Panc1 (cell line): ENCODE data around the gene DCTD. TPM values are rescaled to one million over a fixed set of nuclear protein-coding genes. Genes with fewer than 3 reads are reported as not detected.

Experiments used
- ATAC-seq: fragments of 200-7000 bp; cut with Tn5 transposase; 2 replicates; pipeline ENCODE4 v1.9.1; 2020; ENCODE audit warnings: mild to moderate bottlenecking, moderate library complexity
- BruUV-seq: library from RNA; stranded (reverse); fragments of 400-500 nt; replicated peaks from 2 replicates; lab custom pipeline; 2021; lab: Mats Ljungman, UMichigan
- CTCF ChIA-PET: fragments of 300-600 bp; sonication (Branson Sonifier 250); formaldehyde crosslinking; loops from one replicate; lab custom pipeline; 2022; ENCODE audit warnings: antibody characterized with exemption; lab: Charles Lee
- POLR2A ChIA-PET: fragments of 300-600 bp; sonication (Branson Sonifier 250); formaldehyde crosslinking; loops from one replicate; lab custom pipeline; 2022; ENCODE audit warnings: antibody characterized with exemption; lab: Charles Lee
- DNase-seq: peaks from one replicate; pipeline ENCODE4 v3.0.0-alpha.2; 2010; ENCODE audit warnings: low read depth, low spot score
- H3K27ac ChIP-seq: 2 replicates; pipeline ENCODE4 v1.5.1; 2011; ENCODE audit warnings: mild to moderate bottlenecking, low read length, inconsistent platforms
- H3K27me3 ChIP-seq: fragments of 200-500 bp; sonication (Bioruptor generic); 2 replicates; pipeline ENCODE4 v1.6.0; 2014; ENCODE audit warnings: low read length, inconsistent platforms; ENCODE audit not compliant: control insufficient read depth, insufficient read depth
- H3K36me3 ChIP-seq: fragments of 200-500 bp; sonication (Bioruptor generic); 2 replicates; pipeline ENCODE4 v1.5.1; 2014; ENCODE audit warnings: inconsistent platforms, mild to moderate bottlenecking, low read length, moderate library complexity; ENCODE audit not compliant: control insufficient read depth, insufficient read depth
- H3K4me1 ChIP-seq: 2 replicates; pipeline ENCODE4 v1.5.1; 2011; ENCODE audit warnings: inconsistent platforms, mild to moderate bottlenecking, low read length, moderate library complexity; ENCODE audit not compliant: control insufficient read depth, insufficient read depth
- H3K4me3 ChIP-seq, 2 experiments: 2 replicates each; pipeline ENCODE4 v1.5.1; 2011 to 2012; ENCODE audit warnings: low read depth in 2 of 2, low read length in 2 of 2, mild to moderate bottlenecking in 2 of 2, inconsistent platforms in 1 of 2, moderate library complexity in 1 of 2
- H3K9me3 ChIP-seq: fragments of 200-500 bp; sonication (Bioruptor generic); 2 replicates; pipeline ENCODE4 v1.5.1; 2014; ENCODE audit warnings: low read depth, mild to moderate bottlenecking, inconsistent platforms, low read length, moderate library complexity; ENCODE audit not compliant: control insufficient read depth, insufficient read depth
- POLR2AphosphoS5 ChIP-seq: IDR thresholded peaks from 2 replicates; pipeline ENCODE4 v1.6.1; 2012; ENCODE audit warnings: mild to moderate bottlenecking, low read depth, low read length, moderate library complexity
- SIN3A ChIP-seq: IDR thresholded peaks from 2 replicates; pipeline ENCODE4 v1.6.1; 2012; ENCODE audit warnings: low read depth, mild to moderate bottlenecking, low read length, moderate library complexity, borderline replicate concordance; ENCODE audit not compliant: insufficient read depth
- TCF7L2 ChIP-seq: IDR thresholded peaks from 2 replicates; pipeline ENCODE4 v1.6.1; 2011; ENCODE audit warnings: mild to moderate bottlenecking, low read depth, low read length, inconsistent platforms
- in situ Hi-C: cut with HindIII; loops from 2 replicates; pipeline ENCODE4 v1.10.0; 2016; ENCODE audit warnings: low sequenced_read_pairs, low pct_unique_long_range_greater_than_20kb
- intact Hi-C: fragments of 100-400 bp; cut with micrococcal nuclease; formaldehyde crosslinking; loops from one replicate; pipeline ENCODE4 v1.10.0; 2022; ENCODE audit not compliant: unreplicated experiment
- total RNA-seq: library from RNA; stranded (reverse); gene quantifications from one replicate; pipeline ENCODE4 v1.2.1, GENCODE V29; 2021; ENCODE audit not compliant: unreplicated experiment
- TF ChIP-seq, protein P1 (sequence below): fragments of 450-650 bp; IDR thresholded peaks from 2 replicates; pipeline ENCODE4 v1.5.1; 2017; ENCODE audit warnings: mild to moderate bottlenecking
- TF ChIP-seq, protein P2 (sequence below), 2 experiments: IDR thresholded peaks; 2 replicates each; pipeline ENCODE4 v1.6.1; 2011 to 2012; ENCODE audit warnings: low read depth in 2 of 2, control low read depth in 1 of 2, low read length in 1 of 2, mild to moderate bottlenecking in 1 of 2, moderate library complexity in 1 of 2; ENCODE audit not compliant: insufficient read depth in 1 of 2

Gene DCTD
- total RNA-seq, 1 experiment from 2014 or later = 77.0 TPM

DNA sequence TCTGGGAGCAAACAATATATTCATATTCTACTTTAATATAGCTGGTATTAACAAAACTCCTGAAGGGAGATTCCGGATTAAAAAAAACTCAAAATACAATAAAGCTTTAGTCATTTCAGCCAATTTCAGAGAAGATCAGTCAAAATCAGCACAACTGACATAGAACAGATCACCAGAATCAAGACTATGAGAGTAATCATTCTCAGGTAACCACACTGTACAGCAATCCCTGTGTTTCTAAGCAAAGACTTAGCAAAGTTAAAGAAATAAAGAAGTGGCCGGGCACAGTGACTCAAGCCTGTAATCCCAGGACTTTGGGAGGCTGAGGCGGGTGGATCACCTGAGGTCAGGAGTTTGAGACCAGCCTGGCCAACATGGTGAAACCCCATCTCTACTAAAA, 9.1 kb downstream of the DCTD start:
- TF ChIP-seq TCF7L2 = no peak
- Histone ChIP-seq H3K36me3 (peaks cover 3% of the 10 kb centered on the region), H3K4me1 (no peaks in the 10 kb centered on the region), H3K9me3 (no peaks in the 10 kb centered on the region), H3K27me3 (no peaks in the 10 kb centered on the region), H3K27ac (no peak overlapping the region), H3K4me3 (no peak overlapping the region)
- in situ Hi-C loops (no loop called here), intact Hi-C loops (no loop called here)
- POLR2A ChIA-PET = no interaction called here
- no peak for DNase-seq
- BruUV-seq = no TSS peak
- CTCF ChIA-PET = no interaction called here
- no peak for ATAC-seq

DNA sequence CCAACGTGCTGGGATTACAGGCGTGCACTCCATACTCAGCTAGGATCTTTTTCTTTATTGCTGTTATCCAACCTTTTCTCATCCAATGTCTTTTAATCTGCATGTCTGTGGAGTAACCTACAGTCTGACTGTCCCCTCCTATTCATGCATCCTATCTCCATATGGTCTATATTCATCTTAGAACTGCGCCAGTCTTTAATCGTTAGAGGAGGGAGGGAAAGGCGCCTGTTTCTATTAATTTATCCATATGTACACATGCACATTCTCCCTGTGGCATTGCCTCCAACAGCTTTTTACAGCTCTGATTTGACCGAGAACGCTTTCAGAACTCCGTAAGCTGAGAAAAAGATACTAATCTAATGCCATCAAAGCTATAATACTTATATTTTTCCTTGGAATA, 9.8 kb downstream of the DCTD start:
- H3K27me3 ChIP-seq = no peaks in the 10 kb centered on the region
- BruUV-seq = no TSS peak
- no peak overlapping the region for H3K4me3 ChIP-seq
- TF ChIP-seq POLR2AphosphoS5 = no peak
- TF ChIP-seq TCF7L2 = no peak
- TF ChIP-seq, protein P1, sequence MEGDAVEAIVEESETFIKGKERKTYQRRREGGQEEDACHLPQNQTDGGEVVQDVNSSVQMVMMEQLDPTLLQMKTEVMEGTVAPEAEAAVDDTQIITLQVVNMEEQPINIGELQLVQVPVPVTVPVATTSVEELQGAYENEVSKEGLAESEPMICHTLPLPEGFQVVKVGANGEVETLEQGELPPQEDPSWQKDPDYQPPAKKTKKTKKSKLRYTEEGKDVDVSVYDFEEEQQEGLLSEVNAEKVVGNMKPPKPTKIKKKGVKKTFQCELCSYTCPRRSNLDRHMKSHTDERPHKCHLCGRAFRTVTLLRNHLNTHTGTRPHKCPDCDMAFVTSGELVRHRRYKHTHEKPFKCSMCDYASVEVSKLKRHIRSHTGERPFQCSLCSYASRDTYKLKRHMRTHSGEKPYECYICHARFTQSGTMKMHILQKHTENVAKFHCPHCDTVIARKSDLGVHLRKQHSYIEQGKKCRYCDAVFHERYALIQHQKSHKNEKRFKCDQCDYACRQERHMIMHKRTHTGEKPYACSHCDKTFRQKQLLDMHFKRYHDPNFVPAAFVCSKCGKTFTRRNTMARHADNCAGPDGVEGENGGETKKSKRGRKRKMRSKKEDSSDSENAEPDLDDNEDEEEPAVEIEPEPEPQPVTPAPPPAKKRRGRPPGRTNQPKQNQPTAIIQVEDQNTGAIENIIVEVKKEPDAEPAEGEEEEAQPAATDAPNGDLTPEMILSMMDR = no peak
- TF ChIP-seq, protein P2, sequence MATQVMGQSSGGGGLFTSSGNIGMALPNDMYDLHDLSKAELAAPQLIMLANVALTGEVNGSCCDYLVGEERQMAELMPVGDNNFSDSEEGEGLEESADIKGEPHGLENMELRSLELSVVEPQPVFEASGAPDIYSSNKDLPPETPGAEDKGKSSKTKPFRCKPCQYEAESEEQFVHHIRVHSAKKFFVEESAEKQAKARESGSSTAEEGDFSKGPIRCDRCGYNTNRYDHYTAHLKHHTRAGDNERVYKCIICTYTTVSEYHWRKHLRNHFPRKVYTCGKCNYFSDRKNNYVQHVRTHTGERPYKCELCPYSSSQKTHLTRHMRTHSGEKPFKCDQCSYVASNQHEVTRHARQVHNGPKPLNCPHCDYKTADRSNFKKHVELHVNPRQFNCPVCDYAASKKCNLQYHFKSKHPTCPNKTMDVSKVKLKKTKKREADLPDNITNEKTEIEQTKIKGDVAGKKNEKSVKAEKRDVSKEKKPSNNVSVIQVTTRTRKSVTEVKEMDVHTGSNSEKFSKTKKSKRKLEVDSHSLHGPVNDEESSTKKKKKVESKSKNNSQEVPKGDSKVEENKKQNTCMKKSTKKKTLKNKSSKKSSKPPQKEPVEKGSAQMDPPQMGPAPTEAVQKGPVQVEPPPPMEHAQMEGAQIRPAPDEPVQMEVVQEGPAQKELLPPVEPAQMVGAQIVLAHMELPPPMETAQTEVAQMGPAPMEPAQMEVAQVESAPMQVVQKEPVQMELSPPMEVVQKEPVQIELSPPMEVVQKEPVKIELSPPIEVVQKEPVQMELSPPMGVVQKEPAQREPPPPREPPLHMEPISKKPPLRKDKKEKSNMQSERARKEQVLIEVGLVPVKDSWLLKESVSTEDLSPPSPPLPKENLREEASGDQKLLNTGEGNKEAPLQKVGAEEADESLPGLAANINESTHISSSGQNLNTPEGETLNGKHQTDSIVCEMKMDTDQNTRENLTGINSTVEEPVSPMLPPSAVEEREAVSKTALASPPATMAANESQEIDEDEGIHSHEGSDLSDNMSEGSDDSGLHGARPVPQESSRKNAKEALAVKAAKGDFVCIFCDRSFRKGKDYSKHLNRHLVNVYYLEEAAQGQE (IDR thresholded peaks at IDR 0.05; ENCODE audit: insufficient read depth in 1 of 2, low read depth in 2 of 2, low read length in 1 of 2) = no peak
- no peak for TF ChIP-seq SIN3A
- no peak for DNase-seq
- H3K36me3 ChIP-seq = peaks cover 3% of the 10 kb centered on the region
- intact Hi-C loops = no loop called here
- H3K4me1 ChIP-seq = no peaks in the 10 kb centered on the region
- no peak overlapping the region for H3K27ac ChIP-seq
- in situ Hi-C loops = no loop called here
- POLR2A ChIA-PET = no interaction called here
- CTCF ChIA-PET = no interaction called here
- H3K9me3 ChIP-seq = no peaks in the 10 kb centered on the region
- ATAC-seq = no peak

DNA sequence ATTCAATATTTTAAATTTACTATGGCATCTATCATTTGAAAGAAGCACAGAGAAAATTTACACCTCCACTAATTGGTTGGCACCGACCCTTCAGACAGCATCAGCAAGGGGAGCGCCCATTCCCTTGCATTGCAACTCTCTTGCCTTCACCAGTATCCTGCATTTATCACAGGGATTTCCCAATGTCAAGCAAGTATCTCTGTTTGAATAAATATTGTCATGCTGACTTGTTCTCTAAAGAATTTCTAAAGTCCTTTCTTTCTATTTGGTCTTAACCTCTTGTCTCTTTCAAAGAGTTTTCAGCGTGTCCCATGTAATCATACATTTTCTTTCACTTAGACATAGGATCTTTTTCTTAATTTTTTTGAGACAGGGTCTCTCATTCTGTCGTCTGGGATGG, 10.4 kb downstream of the DCTD start:
- intact Hi-C loops (no loop called here), in situ Hi-C loops (no loop called here)
- Histone ChIP-seq H3K4me3 (no peak overlapping the region), H3K36me3 (peaks cover 3% of the 10 kb centered on the region), H3K9me3 (no peaks in the 10 kb centered on the region), H3K27ac (no peak overlapping the region), H3K4me1 (no peaks in the 10 kb centered on the region), H3K27me3 (no peaks in the 10 kb centered on the region)
- BruUV-seq = no TSS peak
- ChIA-PET POLR2A (no interaction called here), CTCF (no interaction called here)
- ATAC-seq = no peak
- no peak for DNase-seq
- TF ChIP-seq TCF7L2 (no peak), POLR2AphosphoS5 (no peak), SIN3A (no peak)
- TF ChIP-seq, protein P1 = no peak
- TF ChIP-seq, protein P2 (IDR thresholded peaks at IDR 0.05; ENCODE audit: insufficient read depth in 1 of 2, low read depth in 2 of 2, low read length in 1 of 2) = no peak
